ENCODE measurements around the gene ALPI.
"Not testable (repeated sequence)": the region's sequence is repeated elsewhere in the genome, so short reads cannot be mapped to it uniquely, and the experiment has no call there.

ALPI gene

DNA sequence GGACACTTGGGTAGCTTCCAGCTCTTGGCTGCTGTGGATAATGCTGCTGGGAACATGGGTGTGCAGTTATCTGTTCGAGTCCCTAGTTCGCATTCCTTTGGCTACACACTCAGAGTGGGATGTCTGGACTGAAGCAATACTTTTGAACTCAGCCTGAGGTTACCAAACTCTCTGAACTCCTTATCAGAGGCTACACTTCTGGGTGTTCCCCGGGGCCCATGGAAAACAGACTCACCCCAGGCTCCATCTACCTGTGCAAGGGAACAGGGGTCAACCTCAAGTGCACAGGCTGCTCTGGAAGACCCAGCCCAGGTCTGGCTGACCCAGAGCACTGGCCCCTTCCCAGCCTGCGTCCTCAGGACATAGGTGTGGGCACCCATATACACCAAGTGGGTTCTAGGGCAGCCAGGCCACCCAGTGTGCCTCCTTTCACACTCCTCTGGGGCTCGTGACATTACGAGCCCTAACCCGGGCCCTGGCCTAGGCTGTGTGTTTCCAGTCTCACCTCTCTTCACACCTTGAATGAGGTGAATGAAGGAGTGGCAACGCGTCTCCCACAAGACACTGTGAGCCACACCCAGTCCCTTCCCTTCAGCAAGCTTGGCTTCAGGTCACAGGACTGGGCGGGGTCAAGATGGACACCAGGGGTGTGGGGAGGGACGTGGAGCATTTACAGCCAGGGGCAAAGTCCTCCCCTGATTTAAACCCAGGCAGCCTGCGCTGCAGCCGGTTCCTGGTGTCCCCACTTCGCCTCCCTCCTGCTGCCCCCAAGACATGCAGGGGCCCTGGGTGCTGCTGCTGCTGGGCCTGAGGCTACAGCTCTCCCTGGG, at the start of gene ALPI:
ALPI (plus strand) TSS at position 728 of the 830 bp plus-strand sequence; CDS start at position 775, 47 bp downstream.
- Histone ChIP-seq H3K27me3 (replicated peaks; ENCODE audit: control insufficient read depth, insufficient read depth, low read length) (peaks cover 50% of the 10 kb centered on the region), H3K36me3 (ENCODE audit: control insufficient read depth, insufficient read depth, low read length, severe bottlenecking) (no peaks in the 10 kb centered on the region), H3K4me3 (ENCODE audit: low read length) (no peak within 1 kb of the TSS), H3K4me1 (ENCODE audit: control insufficient read depth, insufficient read depth, low read length) (no peaks in the 10 kb centered on the region), H3K9me3 (ENCODE audit: control insufficient read depth, low read length) (no peaks in the 10 kb centered on the region), H3K9ac (ENCODE audit: low read length) (no peak within 1 kb of the TSS)
- no peak for DNase-seq (ENCODE audit: low read depth)

DNA sequence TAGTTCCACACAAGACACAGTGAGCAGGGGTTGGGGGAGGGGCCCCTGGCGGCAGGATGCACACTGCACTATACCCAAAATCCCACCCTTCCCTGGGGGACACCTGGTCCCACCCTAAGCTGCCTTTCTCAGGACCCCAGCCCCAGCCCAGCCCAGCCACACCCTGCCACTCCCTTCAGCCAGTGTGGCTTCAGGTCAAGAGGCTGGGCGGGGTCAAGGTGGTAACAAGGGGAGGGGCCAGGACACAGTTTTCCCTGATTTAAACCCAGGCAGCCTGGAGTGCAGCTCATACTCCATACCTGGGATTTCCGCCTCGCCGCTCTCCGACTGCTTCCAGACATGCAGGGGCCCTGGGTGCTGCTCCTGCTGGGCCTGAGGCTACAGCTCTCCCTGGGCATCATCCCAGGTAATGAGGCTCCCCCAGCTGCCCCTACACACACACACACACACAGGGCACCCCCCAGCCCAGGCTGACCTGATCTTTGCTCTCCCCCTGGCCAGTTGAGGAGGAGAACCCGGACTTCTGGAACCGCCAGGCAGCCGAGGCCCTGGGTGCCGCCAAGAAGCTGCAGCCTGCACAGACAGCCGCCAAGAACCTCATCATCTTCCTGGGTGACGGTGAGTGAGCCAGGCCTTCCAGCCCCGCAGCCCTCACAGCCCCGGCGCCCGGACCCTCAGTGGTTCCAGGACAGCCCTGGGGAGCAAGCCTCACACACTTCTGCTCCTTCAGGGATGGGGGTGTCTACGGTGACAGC, 49.2 kb upstream of the ALPI start, which contains the start of gene ALPG:
ALPG (plus strand) TSS at position 289 of the 755 bp plus-strand sequence; CDS start at position 340, 51 bp downstream.
- Histone ChIP-seq H3K4me1 (ENCODE audit: control insufficient read depth, insufficient read depth, low read length) (no peaks in the 10 kb centered on the region), H3K9ac (ENCODE audit: low read length) (no peak within 1 kb of the TSS), H3K4me3 (ENCODE audit: low read length) (no peak within 1 kb of the TSS), H3K27me3 (replicated peaks; ENCODE audit: control insufficient read depth, insufficient read depth, low read length) (peaks cover 33% of the 10 kb centered on the region), H3K36me3 (ENCODE audit: control insufficient read depth, insufficient read depth, low read length, severe bottlenecking) (no peaks in the 10 kb centered on the region), H3K9me3 (ENCODE audit: control insufficient read depth, low read length) (no peaks in the 10 kb centered on the region)
- DNase-seq (ENCODE audit: low read depth), result no peak

GRCh38 chr2:232407428-232408150, 48.4 kb upstream of the ALPI start:
- DNase-seq (ENCODE audit: low read depth); H3K36me3 ChIP-seq (ENCODE audit: control insufficient read depth, insufficient read depth, low read length, severe bottlenecking); H3K4me1 ChIP-seq (ENCODE audit: control insufficient read depth, insufficient read depth, low read length); H3K9ac ChIP-seq (ENCODE audit: low read length); H3K4me3 ChIP-seq (ENCODE audit: low read length); H3K9me3 ChIP-seq (ENCODE audit: control insufficient read depth, low read length): not testable (repeated sequence)
- peaks cover 36% of the 10 kb centered on the region for H3K27me3 ChIP-seq (replicated peaks; ENCODE audit: control insufficient read depth, insufficient read depth, low read length)

DNA sequence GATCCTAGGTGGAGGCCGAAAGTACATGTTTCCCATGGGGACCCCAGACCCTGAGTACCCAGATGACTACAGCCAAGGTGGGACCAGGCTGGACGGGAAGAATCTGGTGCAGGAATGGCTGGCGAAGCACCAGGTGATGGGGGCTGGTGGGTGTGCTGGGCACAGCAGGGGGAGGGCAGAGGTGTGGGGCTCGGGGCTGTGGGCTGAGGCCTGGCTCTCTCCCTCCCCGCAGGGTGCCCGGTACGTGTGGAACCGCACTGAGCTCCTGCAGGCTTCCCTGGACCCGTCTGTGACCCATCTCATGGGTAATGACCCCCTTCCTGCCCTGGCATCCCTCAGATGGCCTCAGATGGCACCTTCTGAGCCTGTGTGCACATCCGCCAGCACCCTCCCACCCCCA, 47.7 kb upstream of the ALPI start:
- DNase-seq (ENCODE audit: low read depth); H3K9ac ChIP-seq (ENCODE audit: low read length); H3K4me3 ChIP-seq (ENCODE audit: low read length); H3K4me1 ChIP-seq (ENCODE audit: control insufficient read depth, insufficient read depth, low read length); H3K9me3 ChIP-seq (ENCODE audit: control insufficient read depth, low read length); H3K36me3 ChIP-seq (ENCODE audit: control insufficient read depth, insufficient read depth, low read length, severe bottlenecking): not testable (repeated sequence)
- H3K27me3 ChIP-seq (replicated peaks; ENCODE audit: control insufficient read depth, insufficient read depth, low read length), result peaks cover 40% of the 10 kb centered on the region

DNA sequence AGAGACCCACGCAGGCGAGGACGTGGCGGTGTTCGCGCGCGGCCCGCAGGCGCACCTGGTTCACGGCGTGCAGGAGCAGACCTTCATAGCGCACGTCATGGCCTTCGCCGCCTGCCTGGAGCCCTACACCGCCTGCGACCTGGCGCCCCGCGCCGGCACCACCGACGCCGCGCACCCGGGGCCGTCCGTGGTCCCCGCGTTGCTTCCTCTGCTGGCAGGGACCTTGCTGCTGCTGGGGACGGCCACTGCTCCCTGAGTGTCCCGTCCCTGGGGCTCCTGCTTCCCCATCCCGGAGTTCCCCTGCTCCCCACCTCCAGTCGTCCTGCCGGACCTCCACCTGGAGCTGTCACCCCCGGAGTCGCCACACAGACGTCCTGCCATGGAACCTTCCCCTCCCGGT, 46.3 kb upstream of the ALPI start:
- not testable (repeated sequence) for H3K9ac ChIP-seq (ENCODE audit: low read length); DNase-seq (ENCODE audit: low read depth); H3K4me3 ChIP-seq (ENCODE audit: low read length); H3K4me1 ChIP-seq (ENCODE audit: control insufficient read depth, insufficient read depth, low read length); H3K9me3 ChIP-seq (ENCODE audit: control insufficient read depth, low read length); H3K36me3 ChIP-seq (ENCODE audit: control insufficient read depth, insufficient read depth, low read length, severe bottlenecking)
- H3K27me3 ChIP-seq (replicated peaks; ENCODE audit: control insufficient read depth, insufficient read depth, low read length), result peaks cover 43% of the 10 kb centered on the region

GRCh38 chr2:232410238-232410900, 45.6 kb upstream of the ALPI start:
- H3K4me1 ChIP-seq (ENCODE audit: control insufficient read depth, insufficient read depth, low read length), result no peaks in the 10 kb centered on the region
- no peaks in the 10 kb centered on the region for H3K9me3 ChIP-seq (ENCODE audit: control insufficient read depth, low read length)
- no peak for DNase-seq (ENCODE audit: low read depth)
- H3K9ac ChIP-seq (ENCODE audit: low read length), result no peak overlapping the region
- peaks cover 39% of the 10 kb centered on the region for H3K27me3 ChIP-seq (replicated peaks; ENCODE audit: control insufficient read depth, insufficient read depth, low read length)
- H3K4me3 ChIP-seq (ENCODE audit: low read length), result no peak overlapping the region
- no peaks in the 10 kb centered on the region for H3K36me3 ChIP-seq (ENCODE audit: control insufficient read depth, insufficient read depth, low read length, severe bottlenecking)

- no peaks in the 10 kb centered on the region for H3K4me1 ChIP-seq (ENCODE audit: control insufficient read depth, insufficient read depth, low read length)
- H3K36me3 ChIP-seq (ENCODE audit: control insufficient read depth, insufficient read depth, low read length, severe bottlenecking), result no peaks in the 10 kb centered on the region
- no peak overlapping the region for H3K4me3 ChIP-seq (ENCODE audit: low read length)
- no peak for DNase-seq (ENCODE audit: low read depth)
- no peak overlapping the region for H3K9ac ChIP-seq (ENCODE audit: low read length)
- no peaks in the 10 kb centered on the region for H3K9me3 ChIP-seq (ENCODE audit: control insufficient read depth, low read length)
- peaks cover 52% of the 10 kb centered on the region for H3K27me3 ChIP-seq (replicated peaks; ENCODE audit: control insufficient read depth, insufficient read depth, low read length)
Observed at GRCh38 chr2:232411901-232412629, 43.9 kb upstream of the ALPI start.

GRCh38 chr2:232412986-232413385, 43.0 kb upstream of the ALPI start:
- DNase-seq (ENCODE audit: low read depth), result no peak
- Histone ChIP-seq H3K4me1 (ENCODE audit: control insufficient read depth, insufficient read depth, low read length) (no peaks in the 10 kb centered on the region), H3K9me3 (ENCODE audit: control insufficient read depth, low read length) (no peaks in the 10 kb centered on the region), H3K36me3 (ENCODE audit: control insufficient read depth, insufficient read depth, low read length, severe bottlenecking) (no peaks in the 10 kb centered on the region), H3K27me3 (replicated peaks; ENCODE audit: control insufficient read depth, insufficient read depth, low read length) (peaks cover 59% of the 10 kb centered on the region), H3K4me3 (ENCODE audit: low read length) (no peak overlapping the region), H3K9ac (ENCODE audit: low read length) (no peak overlapping the region)

- H3K9ac ChIP-seq (ENCODE audit: low read length), result no peak overlapping the region
- H3K4me3 ChIP-seq (ENCODE audit: low read length), result no peak overlapping the region
- no peaks in the 10 kb centered on the region for H3K4me1 ChIP-seq (ENCODE audit: control insufficient read depth, insufficient read depth, low read length)
- H3K27me3 ChIP-seq (replicated peaks; ENCODE audit: control insufficient read depth, insufficient read depth, low read length), result peaks cover 63% of the 10 kb centered on the region
- no peak for DNase-seq (ENCODE audit: low read depth)
- H3K36me3 ChIP-seq (ENCODE audit: control insufficient read depth, insufficient read depth, low read length, severe bottlenecking), result no peaks in the 10 kb centered on the region
- no peaks in the 10 kb centered on the region for H3K9me3 ChIP-seq (ENCODE audit: control insufficient read depth, low read length)
Observed at GRCh38 chr2:232415138-232415690, 40.7 kb upstream of the ALPI start.
